Spinal cord (tissue), 10 donors: ENCODE data around the gene AGBL3. TPM values are rescaled to one million over a fixed set of nuclear protein-coding genes. Genes with fewer than 3 reads are reported as not detected.
"Not testable (repeated sequence)": the region's sequence is repeated elsewhere in the genome, so short reads cannot be mapped to it uniquely, and the experiment has no call there.

ENCODE experiments used
- DNase-seq, 6 donors: peaks; one replicate each; pipeline versions ENCODE4 v3.0.0 to v3.0.0-alpha.2; 2013 to 2015; ENCODE audit warnings: low spot score in 6 of 6, low read depth in 4 of 6
- H3K27ac ChIP-seq: one replicate; pipeline ENCODE4 v1.5.1; 2013; ENCODE audit warnings: low read depth, low read length, control low read depth
- H3K27me3 ChIP-seq: one replicate; pipeline ENCODE4 v1.6.1; 2013; ENCODE audit warnings: low read length; ENCODE audit not compliant: control insufficient read depth, insufficient read depth
- H3K36me3 ChIP-seq: one replicate; pipeline ENCODE4 v1.6.1; 2013; ENCODE audit warnings: low read length; ENCODE audit not compliant: control insufficient read depth, insufficient read depth
- H3K4me1 ChIP-seq: one replicate; pipeline ENCODE4 v1.6.1; 2013; ENCODE audit warnings: low read length; ENCODE audit not compliant: control insufficient read depth, insufficient read depth
- H3K4me3 ChIP-seq: one replicate; pipeline ENCODE4 v1.5.1; 2013; ENCODE audit warnings: low read depth, low read length, control low read depth
- H3K9me3 ChIP-seq: one replicate; pipeline ENCODE4 v1.6.1; 2013; ENCODE audit warnings: low read length; ENCODE audit not compliant: control insufficient read depth, insufficient read depth
- WGBS: methylation state at CpG from one replicate; pipeline ENCODE4 v1.1.5; 2013; ENCODE audit warnings: missing lambda C conversion rate; ENCODE audit not compliant: insufficient coverage; 5-methylcytosine and 5-hydroxymethylcytosine counted together
- polyA plus RNA-seq, 2 donors: library from polyadenylated mRNA; unstranded; fragments of 120-200 nt; gene quantifications; one replicate each; pipeline ENCODE4 v1.2.1, GENCODE V29; 2013; ENCODE audit not compliant: insufficient read length in 2 of 2
- total RNA-seq, 2 donors: library from RNA; depleted of rRNA in 1 of 2; stranded (reverse); fragments of 120-200 nt in 1 of 2; fragments of >200 nt in 1 of 2; gene quantifications; one replicate each; pipeline versions ENCODE4 v1.2.3 to v1.2.4, GENCODE V29; 2013 to 2014
- donor health status: healthy.

AGBL3 gene
- total and polyA plus RNA-seq, 4 donors, result 5.5 to 8.3 (median 6.8) TPM

- 96% methylated on average over 12 of the region's 12 CpGs for WGBS
- H3K4me1 ChIP-seq, DNase-seq, H3K36me3 ChIP-seq, H3K4me3 ChIP-seq, H3K9me3 ChIP-seq, H3K27me3 ChIP-seq, H3K27ac ChIP-seq: not testable (repeated sequence)
Measured at GRCh38 chr7:135067017-135067416, 80.7 kb downstream of the AGBL3 start.

GRCh38 chr7:135074096-135074495 is 87.8 kb downstream of the AGBL3 start:
- H3K27me3 ChIP-seq, result no peaks in the 10 kb centered on the region
- WGBS, result no CpG with 5 or more reads among the region's 1 CpG
- no peak overlapping the region for H3K27ac ChIP-seq
- H3K36me3 ChIP-seq, result no peaks in the 10 kb centered on the region
- H3K9me3 ChIP-seq, result no peaks in the 10 kb centered on the region
- no peak overlapping the region for H3K4me3 ChIP-seq
- no peaks in the 10 kb centered on the region for H3K4me1 ChIP-seq
- DNase-seq, result no peak

- no peak overlapping the region for H3K4me3 ChIP-seq
- DNase-seq, result no peak
- WGBS, result no CpG with 5 or more reads among the region's 1 CpG
Measured at GRCh38 chr7:135074531-135074930, 88.2 kb downstream of the AGBL3 start.

GRCh38 chr7:135075716-135076115 is 89.4 kb downstream of the AGBL3 start:
- Histone ChIP-seq H3K27me3 (no peaks in the 10 kb centered on the region), H3K36me3 (no peaks in the 10 kb centered on the region), H3K4me1 (no peaks in the 10 kb centered on the region), H3K9me3 (no peaks in the 10 kb centered on the region), H3K4me3 (no peak overlapping the region), H3K27ac (no peak overlapping the region)
- WGBS, result 86% methylated on average over 1 of the region's 3 CpGs
- DNase-seq, result no peak

More at GRCh38 chr7:135074531-135074930, 88.2 kb downstream of the AGBL3 start:
- Histone ChIP-seq H3K9me3 (no peaks in the 10 kb centered on the region), H3K4me1 (no peaks in the 10 kb centered on the region), H3K27me3 (no peaks in the 10 kb centered on the region), H3K27ac (no peak overlapping the region), H3K36me3 (no peaks in the 10 kb centered on the region)

GRCh38 chr7:135076882-135077281 is 90.6 kb downstream of the AGBL3 start:
- 100% methylated on average over 1 of the region's 4 CpGs for WGBS
- H3K27me3 ChIP-seq, result no peaks in the 10 kb centered on the region
- no peaks in the 10 kb centered on the region for H3K36me3 ChIP-seq

GRCh38 chr7:135077642-135078041 is 91.3 kb downstream of the AGBL3 start:
- WGBS, result 76% methylated on average over 6 of the region's 7 CpGs

More at GRCh38 chr7:135076882-135077281, 90.6 kb downstream of the AGBL3 start:
- DNase-seq, result no peak
- Histone ChIP-seq H3K9me3 (no peaks in the 10 kb centered on the region), H3K27ac (no peak overlapping the region), H3K4me1 (no peaks in the 10 kb centered on the region), H3K4me3 (no peak overlapping the region)

GRCh38 chr7:135078051-135078450 is 91.7 kb downstream of the AGBL3 start:
- Histone ChIP-seq H3K27ac (no peak overlapping the region), H3K4me1 (no peaks in the 10 kb centered on the region), H3K27me3 (no peaks in the 10 kb centered on the region), H3K9me3 (no peaks in the 10 kb centered on the region), H3K4me3 (no peak overlapping the region), H3K36me3 (no peaks in the 10 kb centered on the region)
- DNase-seq, result no peak

More at GRCh38 chr7:135077642-135078041, 91.3 kb downstream of the AGBL3 start:
- Histone ChIP-seq H3K27me3 (no peaks in the 10 kb centered on the region), H3K36me3 (no peaks in the 10 kb centered on the region), H3K9me3 (no peaks in the 10 kb centered on the region), H3K4me1 (no peaks in the 10 kb centered on the region), H3K27ac (no peak overlapping the region), H3K4me3 (no peak overlapping the region)
- no peak for DNase-seq

GRCh38 chr7:135079068-135079467 is 92.8 kb downstream of the AGBL3 start:
- H3K4me1 ChIP-seq, result no peaks in the 10 kb centered on the region
- H3K27me3 ChIP-seq, result no peaks in the 10 kb centered on the region
- H3K36me3 ChIP-seq, result no peaks in the 10 kb centered on the region
- no peaks in the 10 kb centered on the region for H3K9me3 ChIP-seq
- no peak for DNase-seq
- H3K4me3 ChIP-seq, result no peak overlapping the region
- H3K27ac ChIP-seq, result no peak overlapping the region

- H3K27ac ChIP-seq, result no peak overlapping the region
- no peaks in the 10 kb centered on the region for H3K4me1 ChIP-seq
- whole genome bisulfite sequencing, result 0% methylated on average over 1 of the region's 1 CpG
- DNase-seq, result no peak
- no peak overlapping the region for H3K4me3 ChIP-seq
- no peaks in the 10 kb centered on the region for H3K36me3 ChIP-seq
- no peaks in the 10 kb centered on the region for H3K27me3 ChIP-seq
- no peaks in the 10 kb centered on the region for H3K9me3 ChIP-seq
Measured at GRCh38 chr7:135083005-135083404, 96.7 kb downstream of the AGBL3 start.

GRCh38 chr7:135088566-135088965 is 102.3 kb downstream of the AGBL3 start:
- no CpG with 5 or more reads among the region's 1 CpG for WGBS

More at GRCh38 chr7:135088566-135088965, 102.3 kb downstream of the AGBL3 start:
- no peak overlapping the region for H3K27ac ChIP-seq
- H3K9me3 ChIP-seq, result peaks cover 4% of the 10 kb centered on the region
- H3K4me3 ChIP-seq, result no peak overlapping the region
- DNase-seq, result no peak
- no peaks in the 10 kb centered on the region for H3K36me3 ChIP-seq
- no peaks in the 10 kb centered on the region for H3K27me3 ChIP-seq
- no peaks in the 10 kb centered on the region for H3K4me1 ChIP-seq
